HTR-8/SVneo (cell line): ENCODE data around the gene SESN2.
"Not testable (repeated sequence)": the region's sequence is repeated elsewhere in the genome, so short reads cannot be mapped to it uniquely, and the experiment has no call there.

Source experiments
- DNase-seq: peaks from one replicate; pipeline ENCODE4 v3.0.0; 2011; ENCODE audit warnings: low spot score, mixed read lengths; ENCODE audit not compliant: insufficient read length
- FAIRE-seq: peaks from 2 replicates; lab custom pipeline; 2011; peaks lifted over from hg19 to GRCh38; lab: Jason Lieb, UNC

Gene SESN2

GRCh38 chr1:28326515-28326914, 67.2 kb downstream of the SESN2 start:
- FAIRE-seq: no peak
- DNase-seq: no peak

- DNase-seq (no peak), FAIRE-seq (no peak)
Observed at GRCh38 chr1:28326984-28327383, 67.7 kb downstream of the SESN2 start.

- DNase-seq, FAIRE-seq: not testable (repeated sequence)
Observed at GRCh38 chr1:28327431-28327830, 68.1 kb downstream of the SESN2 start.

GRCh38 chr1:28328228-28328648, 68.9 kb downstream of the SESN2 start:
- no peak for DNase-seq
- FAIRE-seq: no peak

- FAIRE-seq (no peak), DNase-seq (no peak)
Observed at GRCh38 chr1:28329395-28330153, 70.3 kb downstream of the SESN2 start.
